Astrocyte (in vitro differentiated cells and primary cell): Measurements from ENCODE around the gene LEO1. TPM values are rescaled to one million over a fixed set of nuclear protein-coding genes. Genes with fewer than 3 reads are reported as not detected.
A peak's percentile ranks its signal among the peaks of the same experiment; 100 is the strongest.

ENCODE experiments used
- DNase-seq: peaks from one replicate; pipeline ENCODE4 v3.0.0-alpha.2; 2010; ENCODE audit warnings: low read depth
- FAIRE-seq: peaks from 2 replicates; lab custom pipeline; 2011; peaks lifted over from hg19 to GRCh38; lab: Jason Lieb, UNC
- H2AFZ ChIP-seq: 2 replicates; pipeline ENCODE4 v1.6.0; 2012; ENCODE audit warnings: low read depth, low read length, inconsistent platforms
- H3K27ac ChIP-seq: 2 replicates; pipeline ENCODE4 v1.5.1; 2011; ENCODE audit warnings: low read depth, low read length, inconsistent platforms
- H3K27me3 ChIP-seq: 2 replicates; pipeline ENCODE4 v1.6.0; 2011; ENCODE audit warnings: low read length, inconsistent platforms; ENCODE audit not compliant: insufficient read depth
- H3K36me3 ChIP-seq: 2 replicates; pipeline ENCODE4 v1.5.1; 2011; ENCODE audit warnings: low read length, inconsistent platforms; ENCODE audit not compliant: insufficient read depth
- H3K4me1 ChIP-seq: 2 replicates; pipeline ENCODE4 v1.5.1; 2011; ENCODE audit warnings: low read length, inconsistent platforms; ENCODE audit not compliant: insufficient read depth
- H3K4me2 ChIP-seq: 2 replicates; pipeline ENCODE4 v1.6.0; 2012; ENCODE audit warnings: low read length, inconsistent platforms
- H3K4me3 ChIP-seq: 2 replicates; pipeline ENCODE4 v1.5.1; 2011; ENCODE audit warnings: low read depth, mild to moderate bottlenecking, low read length, inconsistent platforms; ENCODE audit not compliant: insufficient read depth
- H3K79me2 ChIP-seq: 2 replicates; pipeline ENCODE4 v1.6.0; 2012; ENCODE audit warnings: mild to moderate bottlenecking, low read length, inconsistent platforms; ENCODE audit not compliant: insufficient read depth
- H3K9ac ChIP-seq: 2 replicates; pipeline ENCODE4 v1.6.0; 2012; ENCODE audit warnings: mild to moderate bottlenecking, low read length, inconsistent platforms
- H3K9me3 ChIP-seq: 2 replicates; pipeline ENCODE4 v1.5.1; 2012; ENCODE audit warnings: low read depth, mild to moderate bottlenecking, low read length, inconsistent platforms; ENCODE audit not compliant: insufficient read depth
- H4K20me1 ChIP-seq: 2 replicates; pipeline ENCODE4 v1.6.0; 2012; ENCODE audit warnings: low read length, inconsistent platforms; ENCODE audit not compliant: insufficient read depth
- H3K27ac Mint-ChIP-seq: one replicate; pipeline ENCODE4 v1.8.0; 2021; ENCODE audit warnings: mild to moderate bottlenecking, mixed read lengths; ENCODE audit not compliant: unreplicated experiment
- H3K27me3 Mint-ChIP-seq: one replicate; pipeline ENCODE4 v1.8.0; 2021; ENCODE audit warnings: low read depth, mixed read lengths; ENCODE audit not compliant: unreplicated experiment
- H3K36me3 Mint-ChIP-seq: one replicate; pipeline ENCODE4 v1.8.0; 2021; ENCODE audit warnings: low read depth, mixed read lengths; ENCODE audit not compliant: unreplicated experiment
- H3K4me1 Mint-ChIP-seq: one replicate; pipeline ENCODE4 v1.8.0; 2021; ENCODE audit warnings: low read depth, mixed read lengths; ENCODE audit not compliant: unreplicated experiment
- H3K4me3 Mint-ChIP-seq: one replicate; pipeline ENCODE4 v1.8.0; 2021; ENCODE audit warnings: mild to moderate bottlenecking, moderate library complexity, mixed read lengths; ENCODE audit not compliant: unreplicated experiment
- H3K9me3 Mint-ChIP-seq: one replicate; pipeline ENCODE4 v1.8.0; 2021; ENCODE audit warnings: mild to moderate bottlenecking, mixed read lengths; ENCODE audit not compliant: unreplicated experiment
- CTCF ChIP-seq: IDR thresholded peaks from 2 replicates; pipeline ENCODE4 v1.5.1; 2011; ENCODE audit warnings: low read depth, mild to moderate bottlenecking, inconsistent platforms, low read length, moderate library complexity; ENCODE audit not compliant: insufficient read depth
- EZH2 ChIP-seq: IDR thresholded peaks from 2 replicates; pipeline ENCODE4 v1.6.1; 2012; ENCODE audit warnings: mild to moderate bottlenecking, low read length, inconsistent platforms; ENCODE audit not compliant: insufficient read depth
- total RNA-seq: library from RNA; stranded (reverse); gene quantifications from 2 replicates; pipeline ENCODE4 v1.2.1, GENCODE V29; 2021

LEO1 gene
- total RNA-seq, 1 donor from 2014 or later: 25.5 TPM

DNA sequence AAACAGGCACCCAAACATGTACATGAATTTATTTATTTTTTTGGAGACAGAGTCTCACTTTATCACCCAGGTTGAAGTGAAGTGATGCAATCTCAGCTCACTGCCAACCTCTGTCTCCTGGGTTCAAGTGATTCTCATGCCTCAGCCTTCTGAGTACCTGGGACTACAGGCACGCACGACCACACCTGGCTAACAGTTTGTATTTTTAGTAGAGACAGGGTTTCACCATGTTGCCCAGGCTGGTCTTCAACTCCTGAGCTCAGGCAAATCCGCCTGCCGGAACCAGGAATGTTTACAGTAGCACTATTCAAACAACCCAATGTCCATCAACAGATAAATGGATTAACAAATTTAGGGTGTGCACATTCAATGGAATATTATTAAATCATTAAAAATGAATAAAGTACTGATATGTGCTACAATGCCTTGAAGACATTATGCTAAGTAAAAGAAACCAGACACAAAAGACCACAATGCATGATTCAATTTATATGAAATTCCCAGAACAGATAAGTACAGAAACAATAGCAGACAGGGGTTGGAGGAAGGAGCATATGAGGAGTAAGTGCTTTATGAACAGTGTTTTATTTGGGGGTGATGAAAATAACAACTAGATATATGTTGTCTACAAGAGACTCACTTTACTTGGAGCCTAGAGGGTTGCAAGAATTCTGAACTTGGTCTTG, 1.3 kb downstream of the LEO1 start:
- H3K27me3 ChIP-seq: no peaks in the 10 kb centered on the region
- peaks cover 64% of the 10 kb centered on the region for H3K79me2 ChIP-seq
- Mint-ChIP-seq H3K4me1 (peaks cover 7% of the 10 kb centered on the region), H3K36me3 (peaks cover 6% of the 10 kb centered on the region), H3K27ac (peak overlapping the region; percentile 29), H3K9me3 (peaks cover 2% of the 10 kb centered on the region), H3K4me3 (peak overlapping the region; percentile 96), H3K27me3 (no peaks in the 10 kb centered on the region)
- FAIRE-seq (no peak), DNase-seq (no peak)
- peaks cover 6% of the 10 kb centered on the region for H3K4me1 ChIP-seq
- TF ChIP-seq EZH2: no peak
- no peak for TF ChIP-seq CTCF
- no peaks in the 10 kb centered on the region for H3K9me3 ChIP-seq
- H3K4me2 ChIP-seq: peak overlapping the region; percentile 89
- peaks cover under 1% of the 10 kb centered on the region for H3K36me3 ChIP-seq
- H2AFZ ChIP-seq: no peak overlapping the region
- no peak overlapping the region for H3K27ac ChIP-seq
- H3K9ac ChIP-seq: peak overlapping the region; percentile 89
- H4K20me1 ChIP-seq: peaks cover 30% of the 10 kb centered on the region
- H3K4me3 ChIP-seq: peak overlapping the region; percentile 76

GRCh38 chr15:51969728-51970127, 1.9 kb downstream of the LEO1 start:
- no peak overlapping the region for H3K27ac ChIP-seq
- no peaks in the 10 kb centered on the region for H3K9me3 ChIP-seq
- H3K27ac Mint-ChIP-seq: peak overlapping the region; percentile 29
- peaks cover 7% of the 10 kb centered on the region for H3K4me1 Mint-ChIP-seq
- no peaks in the 10 kb centered on the region for H3K27me3 Mint-ChIP-seq
- H3K4me2 ChIP-seq: peak overlapping the region; percentile 89
- H3K27me3 ChIP-seq: no peaks in the 10 kb centered on the region
- peaks cover 6% of the 10 kb centered on the region for H3K36me3 Mint-ChIP-seq
- peaks cover 69% of the 10 kb centered on the region for H3K79me2 ChIP-seq
- H3K4me1 ChIP-seq: peaks cover 6% of the 10 kb centered on the region
- no peak for TF ChIP-seq CTCF
- no peak for TF ChIP-seq EZH2
- FAIRE-seq (no peak), DNase-seq (peak; percentile 24)
- H3K36me3 ChIP-seq: peaks cover 5% of the 10 kb centered on the region
- H3K9ac ChIP-seq: no peak overlapping the region
- H3K4me3 Mint-ChIP-seq: peak overlapping the region; percentile 96
- H3K9me3 Mint-ChIP-seq: peaks cover 2% of the 10 kb centered on the region
- no peak overlapping the region for H3K4me3 ChIP-seq
- H2AFZ ChIP-seq: no peak overlapping the region
- H4K20me1 ChIP-seq: peaks cover 31% of the 10 kb centered on the region

DNA sequence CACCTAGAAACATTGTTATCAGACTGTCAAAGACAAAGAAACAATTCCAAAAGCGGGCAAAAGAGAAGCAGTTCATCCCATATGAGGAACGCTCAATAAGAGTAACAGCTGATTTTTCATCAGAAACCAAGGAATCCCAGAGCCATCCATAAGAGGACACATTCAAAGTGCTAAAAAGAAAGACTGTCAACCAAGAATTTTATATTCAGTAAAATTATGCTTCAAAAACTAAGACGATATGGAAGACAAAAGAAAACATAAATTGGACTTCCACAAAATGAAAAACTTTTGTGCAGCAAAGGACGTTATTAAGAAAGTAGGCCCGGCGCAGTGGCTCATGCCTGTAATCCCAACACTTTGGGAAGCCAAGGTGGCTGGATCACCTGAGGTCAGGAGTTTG, 4.0 kb downstream of the LEO1 start:
- TF ChIP-seq EZH2 (no peak), CTCF (no peak)
- no peak overlapping the region for H2AFZ ChIP-seq
- H3K4me3 ChIP-seq: no peak overlapping the region
- H4K20me1 ChIP-seq: peaks cover 31% of the 10 kb centered on the region
- H3K4me1 Mint-ChIP-seq: peaks cover 7% of the 10 kb centered on the region
- no peaks in the 10 kb centered on the region for H3K27me3 Mint-ChIP-seq
- H3K9ac ChIP-seq: no peak overlapping the region
- H3K36me3 ChIP-seq: peaks cover 5% of the 10 kb centered on the region
- no peak for DNase-seq
- H3K27me3 ChIP-seq: no peaks in the 10 kb centered on the region
- H3K79me2 ChIP-seq: peaks cover 77% of the 10 kb centered on the region
- H3K9me3 ChIP-seq: no peaks in the 10 kb centered on the region
- H3K36me3 Mint-ChIP-seq: peaks cover 12% of the 10 kb centered on the region
- H3K9me3 Mint-ChIP-seq: peaks cover 2% of the 10 kb centered on the region
- H3K4me3 Mint-ChIP-seq: no peak overlapping the region
- FAIRE-seq: no peak
- H3K4me2 ChIP-seq: no peak overlapping the region
- no peak overlapping the region for H3K27ac Mint-ChIP-seq
- H3K27ac ChIP-seq: no peak overlapping the region
- H3K4me1 ChIP-seq: peaks cover 6% of the 10 kb centered on the region
